A673 (cell line): ENCODE measurements around the gene GON7. TPM values are rescaled to one million over a fixed set of nuclear protein-coding genes. Genes with fewer than 3 reads are reported as not detected.

Source experiments
- BruUV-seq: library from RNA; stranded (reverse); fragments of 400-500 nt; replicated peaks from 2 replicates; lab custom pipeline; 2021; lab: Mats Ljungman, UMichigan
- CTCF ChIA-PET: fragments of 300-600 bp; sonication (Branson Sonifier 250); formaldehyde crosslinking; loops from one replicate; lab custom pipeline; 2022; ENCODE audit warnings: antibody characterized with exemption; lab: Charles Lee
- POLR2A ChIA-PET: fragments of 300-600 bp; sonication (Branson Sonifier 250); formaldehyde crosslinking; loops from one replicate; lab custom pipeline; 2022; ENCODE audit warnings: antibody characterized with exemption; ENCODE audit not compliant: low non-redundant PET; lab: Charles Lee
- DNase-seq: peaks from one replicate; pipeline ENCODE4 v3.0.0-alpha.2; 2015; ENCODE audit warnings: low spot score
- H3K27ac ChIP-seq: fragments of 200-600 bp; sonication (generic); 2 replicates; pipeline ENCODE4 v1.5.1; 2016; ENCODE audit warnings: mixed run types, low read depth, mild to moderate bottlenecking, mixed read lengths, antibody characterized with exemption, low read length; ENCODE audit not compliant: poor library complexity, severe bottlenecking
- H3K27me3 ChIP-seq: fragments of 200-600 bp; sonication (generic); replicated peaks from 2 replicates; pipeline ENCODE4 v1.6.1; 2017; ENCODE audit warnings: mixed run types, low read depth, mild to moderate bottlenecking, mixed read lengths, antibody characterized with exemption, low read length; ENCODE audit not compliant: insufficient read depth, poor library complexity
- H3K36me3 ChIP-seq: fragments of 200-600 bp; sonication (generic); 2 replicates; pipeline ENCODE4 v1.6.1; 2016; ENCODE audit warnings: mixed run types, mild to moderate bottlenecking, mixed read lengths, antibody characterized with exemption, low read length; ENCODE audit not compliant: insufficient read depth, poor library complexity, severe bottlenecking
- H3K4me1 ChIP-seq: fragments of 200-600 bp; sonication (generic); 2 replicates; pipeline ENCODE4 v1.6.1; 2017; ENCODE audit warnings: mixed run types, mild to moderate bottlenecking, mixed read lengths, antibody characterized with exemption, low read length; ENCODE audit not compliant: insufficient read depth, poor library complexity, severe bottlenecking
- H3K4me3 ChIP-seq: fragments of 200-600 bp; sonication (generic); 2 replicates; pipeline ENCODE4 v1.5.1; 2016; ENCODE audit warnings: low read depth, mixed run types, mild to moderate bottlenecking, mixed read lengths, low read length; ENCODE audit not compliant: poor library complexity, severe bottlenecking
- H3K9me3 ChIP-seq: fragments of 200-600 bp; sonication (generic); 2 replicates; pipeline ENCODE4 v1.6.1; 2016; ENCODE audit warnings: mixed run types, low read depth, mild to moderate bottlenecking, mixed read lengths, antibody characterized with exemption, low read length; ENCODE audit not compliant: poor library complexity, severe bottlenecking
- EZH2 ChIP-seq: fragments of 200-600 bp; sonication (generic); IDR thresholded peaks from 2 replicates; pipeline ENCODE4 v1.6.1; 2017; ENCODE audit warnings: borderline replicate concordance, low read depth, mild to moderate bottlenecking, mixed read lengths, antibody characterized with exemption, low read length; ENCODE audit not compliant: poor library complexity, severe bottlenecking
- intact Hi-C: fragments of 100-400 bp; cut with micrococcal nuclease; formaldehyde crosslinking; loops from one replicate; pipeline ENCODE4 v1.10.0; 2022; ENCODE audit not compliant: unreplicated experiment
- total RNA-seq: library from RNA; stranded (reverse); gene quantifications from 2 replicates; pipeline ENCODE4 v1.2.3, GENCODE V29; 2021
- TF ChIP-seq, protein P1 (sequence below): fragments of 300-800, 200-600 bp; sonication (generic); conservative IDR thresholded peaks from 2 replicates; pipeline ENCODE4 v1.5.1; 2017; ENCODE audit warnings: low read depth, mild to moderate bottlenecking, antibody characterized with exemption, low read length, moderate library complexity, mixed read lengths

GON7 gene
- total RNA-seq, 1 experiment from 2014 or later: 24.1 TPM

DNA sequence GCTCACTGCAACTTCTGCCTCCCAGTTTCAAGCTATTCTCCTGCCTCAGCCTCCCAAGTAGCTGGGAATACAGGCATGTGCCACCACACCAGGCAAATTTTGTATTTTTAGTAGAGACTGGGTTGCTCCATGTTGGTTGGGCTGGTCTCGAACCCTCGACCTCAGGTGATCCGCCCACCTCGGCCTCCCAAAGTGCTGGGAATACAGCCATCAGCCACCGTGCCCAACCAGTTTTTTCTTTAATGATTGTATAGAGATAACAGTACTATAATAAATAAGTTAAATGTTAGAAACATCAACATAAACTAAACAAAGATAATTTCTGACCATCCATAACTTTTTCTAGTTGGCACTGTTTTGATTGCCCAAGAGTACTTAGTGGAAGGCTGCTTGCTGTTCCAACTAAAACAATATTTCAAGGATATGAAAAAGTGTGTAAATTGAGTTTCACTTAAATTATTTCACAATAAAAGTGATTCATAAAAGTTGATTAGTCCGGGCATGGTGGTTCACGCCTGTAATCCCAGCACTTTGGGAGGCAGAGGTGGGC, 5.6 kb downstream of the GON7 start:
- POLR2A ChIA-PET: no interaction called here
- no peak for DNase-seq
- no peaks in the 10 kb centered on the region for H3K4me1 ChIP-seq
- no peaks in the 10 kb centered on the region for H3K36me3 ChIP-seq
- no peaks in the 10 kb centered on the region for H3K9me3 ChIP-seq
- H3K27ac ChIP-seq: no peak overlapping the region
- no peaks in the 10 kb centered on the region for H3K27me3 ChIP-seq
- no peak for TF ChIP-seq EZH2
- TF ChIP-seq, protein P1, sequence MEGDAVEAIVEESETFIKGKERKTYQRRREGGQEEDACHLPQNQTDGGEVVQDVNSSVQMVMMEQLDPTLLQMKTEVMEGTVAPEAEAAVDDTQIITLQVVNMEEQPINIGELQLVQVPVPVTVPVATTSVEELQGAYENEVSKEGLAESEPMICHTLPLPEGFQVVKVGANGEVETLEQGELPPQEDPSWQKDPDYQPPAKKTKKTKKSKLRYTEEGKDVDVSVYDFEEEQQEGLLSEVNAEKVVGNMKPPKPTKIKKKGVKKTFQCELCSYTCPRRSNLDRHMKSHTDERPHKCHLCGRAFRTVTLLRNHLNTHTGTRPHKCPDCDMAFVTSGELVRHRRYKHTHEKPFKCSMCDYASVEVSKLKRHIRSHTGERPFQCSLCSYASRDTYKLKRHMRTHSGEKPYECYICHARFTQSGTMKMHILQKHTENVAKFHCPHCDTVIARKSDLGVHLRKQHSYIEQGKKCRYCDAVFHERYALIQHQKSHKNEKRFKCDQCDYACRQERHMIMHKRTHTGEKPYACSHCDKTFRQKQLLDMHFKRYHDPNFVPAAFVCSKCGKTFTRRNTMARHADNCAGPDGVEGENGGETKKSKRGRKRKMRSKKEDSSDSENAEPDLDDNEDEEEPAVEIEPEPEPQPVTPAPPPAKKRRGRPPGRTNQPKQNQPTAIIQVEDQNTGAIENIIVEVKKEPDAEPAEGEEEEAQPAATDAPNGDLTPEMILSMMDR: no peak
- CTCF ChIA-PET: no interaction called here
- intact Hi-C loops: loop anchor here (10.0 kb wide), 1 partner anchor 334 kb away; no protein-coding TSS in a partner anchor
- H3K4me3 ChIP-seq: no peak overlapping the region
- BruUV-seq: no TSS peak

DNA sequence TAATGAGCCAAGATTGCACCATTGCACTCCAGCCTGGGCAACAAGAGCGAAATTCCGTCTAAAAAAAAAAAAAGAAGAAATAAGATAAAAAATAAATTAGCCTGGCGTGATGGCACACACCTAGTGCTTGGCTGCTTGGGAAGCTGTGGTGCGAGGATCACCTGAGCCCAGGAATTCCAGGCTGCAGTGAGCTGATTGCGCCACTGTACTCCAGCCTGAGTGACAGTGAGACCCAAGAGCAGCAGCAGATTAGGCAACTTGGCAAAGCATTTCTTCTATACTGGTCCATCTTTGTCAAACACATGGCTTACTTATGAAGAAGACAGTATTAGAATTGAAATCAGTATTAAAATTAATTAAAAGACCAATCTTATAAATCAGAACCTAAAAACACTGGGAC, 6.3 kb downstream of the GON7 start:
- Histone ChIP-seq H3K27me3 (no peaks in the 10 kb centered on the region), H3K27ac (no peak overlapping the region), H3K4me1 (no peaks in the 10 kb centered on the region), H3K36me3 (no peaks in the 10 kb centered on the region), H3K9me3 (no peaks in the 10 kb centered on the region), H3K4me3 (no peak overlapping the region)
- ChIA-PET POLR2A (no interaction called here), CTCF (no interaction called here)
- BruUV-seq: no TSS peak
- intact Hi-C loops: loop anchor here (10.0 kb wide), 1 partner anchor 334 kb away; no protein-coding TSS in a partner anchor
- no peak for TF ChIP-seq EZH2
- TF ChIP-seq, protein P1: no peak
- DNase-seq: no peak

DNA sequence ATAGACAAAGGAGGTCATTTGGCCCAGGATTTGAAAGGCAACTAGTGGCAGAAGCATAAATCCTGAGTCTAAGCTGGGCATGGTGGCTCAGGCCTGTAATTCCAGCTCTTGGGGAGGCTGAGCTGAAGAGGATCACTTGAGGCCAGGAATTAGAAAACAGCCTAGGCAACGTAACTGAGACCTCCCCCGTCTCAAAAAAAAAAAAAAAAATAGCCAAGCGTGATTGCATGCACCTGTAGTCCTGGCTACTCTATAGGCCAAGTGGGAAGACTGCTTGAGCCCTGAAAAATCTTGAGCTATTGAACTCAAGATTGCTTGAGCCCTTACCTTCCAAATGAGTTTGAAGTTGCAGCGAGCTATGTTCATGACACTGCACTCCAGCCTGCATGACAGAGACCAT, 7.8 kb downstream of the GON7 start:
- POLR2A ChIA-PET: no interaction called here
- TF ChIP-seq, protein P1: no peak
- TF ChIP-seq EZH2: no peak
- intact Hi-C loops: no loop called here
- DNase-seq: no peak
- H3K4me3 ChIP-seq: no peak overlapping the region
- H3K9me3 ChIP-seq: no peaks in the 10 kb centered on the region
- no TSS peak for BruUV-seq
- CTCF ChIA-PET: no interaction called here
- H3K27ac ChIP-seq: no peak overlapping the region
- H3K27me3 ChIP-seq: no peaks in the 10 kb centered on the region
- H3K36me3 ChIP-seq: no peaks in the 10 kb centered on the region
- H3K4me1 ChIP-seq: no peaks in the 10 kb centered on the region
